HCEC 1CT (cell line): Measurements from ENCODE around the gene IFFO2.

ENCODE experiments used
- DNase-seq: peaks from one replicate; pipeline ENCODE4 v3.0.0-alpha.2; 2017

The IFFO2 gene

DNA sequence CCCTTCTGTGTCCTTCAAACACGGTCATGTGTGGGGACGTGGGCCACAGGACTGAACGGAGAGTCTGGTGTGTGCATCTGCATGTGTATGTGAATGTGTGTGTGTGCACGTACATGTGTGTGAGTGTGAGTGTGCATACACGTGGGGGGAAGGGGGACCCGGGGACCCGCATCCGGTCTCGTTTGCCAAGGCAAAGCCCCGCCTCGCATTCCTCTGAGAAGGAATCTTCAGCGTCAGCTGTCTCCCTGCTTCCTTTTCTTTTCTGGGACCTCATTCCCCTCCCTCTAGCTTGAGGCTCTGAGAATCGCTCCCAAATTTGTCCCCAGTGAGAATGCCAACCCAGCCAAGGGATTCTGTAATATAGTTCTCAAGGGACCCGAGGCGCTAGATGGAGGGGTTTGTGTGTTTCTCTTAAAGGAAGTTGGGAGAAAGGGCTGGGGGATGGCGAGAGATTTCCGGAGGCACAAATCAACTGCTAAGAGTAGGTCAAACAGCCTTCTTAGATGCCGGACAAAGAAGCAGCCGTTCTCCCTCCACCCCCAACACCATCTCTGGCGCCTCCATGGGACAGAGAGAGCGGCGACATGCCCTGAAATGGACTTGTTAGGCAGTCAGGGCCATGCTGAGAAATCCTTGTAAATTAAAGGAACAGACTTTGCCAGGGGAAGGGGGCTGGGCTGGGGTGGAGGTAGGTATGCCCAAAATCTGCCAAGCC, 6.6 kb downstream of the IFFO2 start:
- peak; percentile 51 for DNase-seq

DNA sequence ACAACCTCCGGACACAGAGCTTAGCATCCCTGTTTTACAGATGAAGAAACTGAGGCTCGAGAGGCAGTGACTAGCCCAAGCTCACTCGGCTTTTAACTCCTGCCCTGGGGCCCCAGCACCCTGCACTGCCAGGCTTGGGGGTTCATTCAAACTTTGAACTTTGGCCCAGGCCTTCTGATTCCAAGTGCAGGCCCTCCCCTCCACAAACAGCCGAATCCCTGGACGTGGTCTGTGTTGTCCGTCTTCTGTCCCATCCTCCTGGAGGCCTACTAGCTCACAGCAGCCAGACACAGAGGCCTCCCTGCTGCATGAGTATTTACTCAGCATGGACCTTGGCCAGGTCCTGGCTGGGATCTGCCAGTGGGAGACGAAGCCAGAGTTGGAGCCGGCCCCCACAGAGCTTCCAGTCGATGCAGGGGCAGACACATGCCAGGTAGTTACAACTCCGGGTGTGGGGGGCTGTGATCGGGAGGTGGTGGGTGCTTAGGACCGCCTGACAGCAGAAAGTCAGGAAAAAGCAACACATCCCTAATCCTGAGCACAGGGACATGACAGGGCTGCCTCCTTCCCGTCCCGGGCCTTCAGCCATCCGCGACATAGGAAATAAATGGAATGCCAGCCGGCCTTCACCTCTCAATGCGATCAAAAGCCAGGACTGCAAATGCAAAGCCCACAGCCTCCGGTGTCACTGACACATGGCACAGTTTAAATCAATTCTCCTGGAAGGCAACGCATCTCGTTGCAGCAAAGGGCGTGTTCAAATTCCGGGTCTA, 7.4 kb downstream of the IFFO2 start:
- DNase-seq, result peak; percentile 65

DNA sequence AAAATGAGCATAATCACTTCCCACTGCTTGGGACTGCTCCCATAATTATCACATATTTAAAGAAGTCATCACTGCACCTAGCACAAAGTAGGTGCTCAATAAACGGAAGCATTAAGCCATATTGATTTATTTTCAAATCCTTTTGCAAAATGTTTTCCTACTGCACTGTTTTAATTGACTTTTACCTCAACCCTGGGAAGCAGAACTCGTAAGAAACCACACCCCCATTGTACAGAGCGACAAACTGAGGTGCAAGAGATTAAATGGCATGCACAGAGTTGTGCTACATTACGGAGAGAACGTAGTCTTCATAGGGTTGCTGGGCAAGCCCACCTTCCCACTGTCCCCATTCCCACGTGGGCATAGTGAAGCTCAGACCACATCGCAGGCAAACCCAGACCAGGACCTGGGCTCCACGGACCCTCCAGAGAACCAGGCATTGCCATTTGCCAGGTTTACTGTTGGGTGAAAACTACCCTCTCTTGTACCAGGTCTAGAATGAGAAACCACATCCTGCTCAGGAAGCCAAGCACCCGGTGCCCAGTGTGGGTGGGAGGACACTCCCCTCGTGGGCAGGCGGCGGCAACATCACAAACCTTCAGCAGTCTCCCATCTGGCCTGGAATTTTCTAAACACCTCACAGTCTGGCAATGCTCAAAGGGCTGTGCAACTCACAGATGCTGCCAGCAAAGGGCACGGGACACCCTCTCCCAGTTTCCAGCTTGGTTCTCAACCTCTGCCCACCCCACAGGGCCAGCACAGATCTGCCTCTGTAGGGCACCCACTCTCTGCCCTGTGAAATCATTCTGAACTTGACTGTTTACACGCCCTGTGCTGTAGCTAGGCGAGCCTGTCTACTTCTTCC, 8.2 kb downstream of the IFFO2 start:
- no peak for DNase-seq

DNA sequence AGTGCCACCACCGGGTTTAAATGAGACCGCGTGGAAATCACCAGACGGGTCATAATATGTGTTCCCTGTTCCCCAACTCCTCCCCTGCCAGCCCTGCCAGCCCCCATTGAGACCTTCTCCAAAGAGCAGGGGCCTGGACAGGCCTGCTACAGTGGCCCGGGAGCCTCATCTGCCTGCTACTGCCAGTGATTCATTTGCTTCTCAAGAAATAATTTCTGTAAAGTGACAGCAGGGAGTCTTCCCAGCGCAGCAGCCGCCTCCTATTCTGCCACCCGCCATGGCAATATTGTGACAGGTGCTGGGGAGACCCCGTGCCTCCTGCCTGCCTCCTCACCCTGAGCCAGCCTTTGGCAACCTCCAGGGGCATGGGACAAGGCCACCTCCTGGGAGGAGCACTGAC, 8.9 kb downstream of the IFFO2 start:
- DNase-seq, result no peak

DNA sequence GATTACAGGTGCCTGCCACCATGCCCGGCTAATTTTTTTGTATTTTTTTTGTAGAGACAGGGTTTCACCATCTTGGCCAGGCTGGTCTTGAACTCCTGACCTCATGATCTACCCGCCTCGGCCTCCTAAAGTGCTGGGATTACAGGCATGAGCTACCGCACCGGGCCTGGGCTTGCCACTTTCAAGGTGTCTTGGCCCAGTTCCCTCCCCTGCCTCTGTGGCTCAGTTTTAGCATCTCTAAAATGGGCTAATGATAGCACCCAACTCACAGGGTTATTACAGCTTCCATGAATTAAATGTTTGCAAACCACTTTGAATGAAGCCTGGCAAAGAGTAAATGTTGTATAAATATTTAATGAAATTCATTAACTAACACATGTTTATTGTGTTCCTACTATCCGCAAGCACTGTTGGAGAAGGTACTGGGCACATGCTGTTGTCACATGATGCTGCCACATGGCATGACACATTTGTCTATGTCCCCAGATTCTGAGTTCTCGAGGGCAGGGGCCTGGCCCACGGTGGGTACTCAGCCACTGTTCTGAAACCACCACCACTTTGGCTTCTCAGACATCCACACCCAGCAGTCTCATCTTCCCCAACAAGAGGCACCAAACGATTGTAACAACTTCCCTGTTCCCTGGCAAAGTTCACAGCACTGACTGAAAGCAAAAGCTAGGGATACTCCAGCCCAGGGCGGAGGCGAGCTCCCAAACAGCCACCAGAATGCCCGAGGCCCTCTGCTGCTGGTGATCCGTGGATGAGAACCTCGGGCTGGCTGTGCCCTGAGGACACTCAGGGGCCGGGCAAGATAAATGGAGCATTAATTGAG, 9.7 kb downstream of the IFFO2 start:
- no peak for DNase-seq

DNA sequence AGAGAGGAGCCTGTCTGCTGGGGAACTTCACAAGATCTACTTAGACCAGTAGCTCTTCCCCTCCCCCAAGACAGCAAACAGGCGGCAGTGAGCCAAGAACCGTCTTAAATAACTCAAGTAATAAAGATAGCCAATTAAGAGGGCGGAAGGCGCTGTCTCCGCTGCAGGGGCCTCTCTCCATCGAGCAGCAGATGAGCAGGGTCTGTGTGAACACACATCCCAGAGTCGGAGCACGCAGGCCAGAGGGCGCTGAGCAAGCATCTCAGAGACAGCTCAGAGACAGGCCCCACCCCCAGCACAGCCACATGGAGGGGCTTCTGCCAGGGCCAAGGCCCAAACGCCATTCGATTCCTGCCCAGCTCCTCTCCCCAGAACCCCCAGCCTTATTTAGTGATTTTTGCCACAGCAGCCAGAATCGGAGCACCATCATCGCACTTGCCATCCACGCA, 11.1 kb downstream of the IFFO2 start:
- no peak for DNase-seq

DNA sequence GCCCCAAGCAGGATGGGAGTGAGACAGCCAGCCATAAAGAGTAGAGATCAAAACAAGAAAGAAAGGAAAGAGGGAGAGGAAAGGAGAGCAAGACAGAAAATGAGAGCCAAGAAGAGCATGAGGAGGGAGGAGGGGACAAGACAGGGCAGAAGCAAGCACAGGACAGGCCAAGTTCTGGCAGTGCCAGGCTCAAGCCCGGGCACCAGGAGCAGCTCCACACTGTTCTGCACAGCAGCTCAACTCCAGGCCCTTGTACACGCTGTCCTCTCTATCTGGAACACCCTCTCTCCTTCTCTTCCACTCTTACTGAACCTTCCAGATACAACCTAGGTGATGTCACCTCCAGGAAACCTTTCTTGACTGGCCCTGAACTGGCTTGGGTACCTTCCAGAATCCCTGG, 11.7 kb downstream of the IFFO2 start:
- no peak for DNase-seq

DNA sequence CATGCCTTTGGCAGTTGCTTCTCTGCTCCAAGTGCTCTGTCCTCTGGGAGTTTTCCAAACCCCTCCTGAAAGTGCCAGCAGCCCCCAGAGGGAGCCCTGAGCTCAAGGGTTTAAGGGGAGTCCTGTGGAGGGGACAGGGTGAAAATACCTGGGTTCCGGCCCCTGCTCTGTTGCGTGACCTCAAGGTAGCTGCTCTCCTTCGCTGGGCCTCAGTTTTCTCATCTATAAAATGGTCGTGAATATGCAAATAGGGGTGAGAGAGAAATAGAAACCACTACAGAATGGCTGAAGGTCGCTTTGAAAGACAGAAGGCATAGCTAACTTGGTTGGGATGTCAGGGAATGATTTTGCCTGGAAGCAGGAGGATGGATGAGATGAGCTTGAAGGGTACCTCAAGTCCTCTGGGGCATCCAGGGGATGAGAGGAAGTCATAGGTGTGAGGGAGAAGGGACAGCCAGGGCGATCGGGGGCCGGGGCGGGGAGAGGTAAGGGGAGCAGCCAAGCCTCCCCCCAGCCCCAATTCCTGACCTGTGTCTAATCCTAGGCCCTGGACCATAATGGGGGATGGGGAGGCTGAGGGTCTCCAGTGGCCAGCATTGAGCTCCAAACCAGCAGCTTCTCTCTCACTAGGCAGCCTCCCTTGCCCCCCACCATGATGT, 12.4 kb downstream of the IFFO2 start:
- no peak for DNase-seq

DNA sequence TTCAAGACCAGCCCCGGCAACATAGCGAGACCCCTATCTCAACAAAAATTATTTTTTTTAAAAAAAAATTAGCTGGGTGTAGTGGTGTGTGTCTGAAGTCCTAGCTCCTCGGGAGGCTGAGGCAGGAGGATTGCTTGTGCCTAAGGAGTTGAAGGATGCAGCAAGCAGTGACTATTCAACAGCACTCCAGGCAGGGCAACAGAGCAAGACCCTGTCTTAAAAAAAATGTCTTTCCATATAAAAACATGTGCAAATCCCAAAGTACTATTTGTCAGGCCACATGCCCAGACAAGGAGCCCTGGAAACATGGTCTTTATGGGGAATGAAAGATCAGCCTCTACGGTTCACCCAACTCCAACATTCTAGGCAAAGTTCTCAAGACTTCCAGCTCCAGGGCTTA, 13.3 kb downstream of the IFFO2 start:
- no peak for DNase-seq

DNA sequence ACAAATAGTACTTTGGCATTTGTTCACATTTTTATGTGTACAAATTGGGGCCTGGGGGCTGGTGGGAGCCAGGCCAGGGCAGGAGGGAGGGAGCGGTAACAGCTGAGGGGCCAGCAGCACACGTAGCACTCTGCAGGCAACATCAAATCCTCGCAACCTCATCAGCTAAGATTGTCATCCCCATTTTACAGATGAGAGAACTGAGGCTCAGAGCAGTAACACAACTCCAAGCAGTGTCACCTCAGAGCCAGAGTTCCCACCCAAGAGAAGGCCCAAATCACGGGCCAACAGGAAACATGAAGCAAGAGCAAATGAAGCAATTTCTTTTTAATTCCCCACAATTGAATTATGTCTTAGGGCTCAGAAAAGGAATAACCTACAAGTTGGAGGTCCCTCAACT, 14.1 kb downstream of the IFFO2 start:
- no peak for DNase-seq

DNA sequence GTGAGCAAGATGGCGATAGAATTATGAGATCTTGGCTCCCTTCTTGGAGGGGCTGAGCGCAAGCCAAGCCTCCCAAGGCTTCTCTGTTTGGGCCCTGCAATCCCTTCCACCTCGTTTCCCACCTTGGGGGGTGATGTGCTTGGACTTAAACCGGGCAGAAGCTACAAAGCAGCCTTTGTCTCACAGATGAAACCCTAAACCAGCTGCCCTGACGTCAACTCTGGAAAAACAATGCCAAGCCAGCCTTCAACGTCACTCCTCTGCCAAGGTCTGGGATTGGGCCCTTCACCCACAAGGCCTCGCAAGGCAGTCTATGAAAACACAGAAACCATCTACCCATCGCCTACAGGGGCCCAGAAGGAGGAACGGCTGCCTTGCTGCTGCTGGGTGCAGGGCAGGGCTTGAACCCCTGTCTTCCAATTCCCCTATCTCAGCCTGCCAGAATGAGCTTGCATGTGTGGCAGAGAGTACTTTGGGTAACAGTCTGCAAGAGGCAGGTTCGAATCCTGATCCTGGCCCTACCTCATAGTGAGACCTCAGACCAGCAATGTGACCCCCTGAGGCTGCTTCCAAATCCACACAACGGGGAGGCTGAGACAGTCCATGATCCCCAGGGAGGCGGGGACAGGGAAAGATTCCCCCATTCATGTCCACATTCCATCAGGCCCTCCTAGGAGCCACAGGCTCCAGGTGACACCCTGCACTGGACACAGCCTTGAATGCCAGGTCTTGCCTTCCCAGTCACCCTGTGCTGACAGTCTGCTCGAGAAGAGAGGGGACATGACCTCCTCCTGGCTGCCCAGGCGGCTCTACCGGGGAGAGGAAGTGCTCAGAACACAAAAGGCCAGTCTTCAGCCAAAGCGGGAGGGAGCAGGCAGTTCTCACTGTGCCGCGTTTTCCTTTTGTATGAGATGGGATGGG, 15.0 kb downstream of the IFFO2 start:
- DNase-seq, result no peak

DNA sequence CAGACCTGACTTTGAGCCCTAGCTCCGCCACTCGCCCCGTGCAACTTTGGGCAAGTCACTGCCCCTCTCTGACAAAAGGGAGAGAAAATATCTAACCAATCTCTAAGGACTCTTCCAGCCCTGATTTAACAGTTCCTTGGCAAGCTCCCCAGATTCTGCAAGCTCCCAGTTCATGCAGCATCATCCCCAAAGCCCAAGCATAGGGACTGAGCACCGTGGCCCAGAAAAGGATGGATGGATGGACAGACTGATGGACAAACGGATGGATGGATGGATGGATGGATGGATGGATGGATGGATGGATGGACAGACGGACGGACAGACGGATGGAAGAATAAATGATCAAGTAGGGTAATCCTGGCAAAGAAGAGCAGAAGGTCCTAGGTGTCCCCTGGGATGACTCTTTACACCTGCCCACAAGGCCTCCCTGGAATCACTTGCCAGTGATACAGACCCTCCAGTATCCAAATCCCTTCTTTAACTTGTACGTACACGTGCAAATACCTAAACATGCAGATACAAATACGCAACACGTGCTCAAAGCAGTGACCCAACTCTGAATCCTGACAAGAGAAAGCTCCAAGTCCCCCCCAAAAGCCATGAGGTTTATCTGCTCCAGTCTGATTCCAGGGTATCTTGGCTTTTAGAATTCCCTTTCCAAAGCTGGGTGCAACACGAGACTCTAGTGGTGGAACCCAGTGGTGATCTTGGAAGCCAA, 16.0 kb downstream of the IFFO2 start:
- no peak for DNase-seq

DNA sequence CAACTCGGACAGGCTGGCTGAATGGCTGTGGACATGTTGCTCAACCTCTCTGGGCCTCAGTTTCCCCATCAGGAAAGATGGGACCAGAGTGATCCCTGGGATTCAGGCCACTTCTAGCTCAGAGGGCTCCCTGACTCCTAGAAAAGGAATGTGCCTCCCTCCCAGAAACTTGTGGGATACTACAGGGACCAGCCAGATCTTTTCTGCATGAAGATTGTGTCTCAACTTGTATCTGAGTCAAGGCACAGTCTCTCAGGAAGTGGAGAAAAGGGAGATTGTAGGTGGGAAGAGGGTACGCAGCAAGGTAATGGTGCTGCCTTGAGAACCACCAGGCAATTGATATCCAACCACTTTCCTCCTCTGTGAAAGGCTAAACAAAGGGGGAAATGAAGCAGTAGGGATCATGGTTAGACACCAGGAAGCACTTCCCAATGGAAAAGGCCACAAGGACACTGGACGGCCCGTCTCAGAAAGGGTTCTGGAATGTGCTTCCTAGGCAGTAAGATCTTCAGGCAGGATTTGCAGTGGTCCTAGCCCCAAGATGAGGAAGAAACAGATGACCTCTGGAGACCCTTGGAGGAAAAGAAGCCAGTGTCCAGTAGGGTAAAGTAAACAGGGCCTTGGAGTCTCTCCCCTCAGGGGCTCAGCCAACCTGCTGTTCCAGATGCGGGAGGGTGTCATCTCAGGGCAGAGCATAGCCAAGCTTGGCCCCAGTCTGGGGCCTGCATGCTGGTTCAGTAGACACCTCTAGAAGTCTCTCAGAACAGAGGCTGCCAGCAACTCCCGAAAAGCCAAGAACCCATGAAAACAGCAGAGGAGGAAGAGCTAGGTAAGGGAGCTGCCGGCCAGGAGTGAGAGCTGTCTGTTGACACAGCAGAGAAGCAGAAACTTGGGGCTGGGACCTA, 16.8 kb downstream of the IFFO2 start:
- DNase-seq, result no peak

DNA sequence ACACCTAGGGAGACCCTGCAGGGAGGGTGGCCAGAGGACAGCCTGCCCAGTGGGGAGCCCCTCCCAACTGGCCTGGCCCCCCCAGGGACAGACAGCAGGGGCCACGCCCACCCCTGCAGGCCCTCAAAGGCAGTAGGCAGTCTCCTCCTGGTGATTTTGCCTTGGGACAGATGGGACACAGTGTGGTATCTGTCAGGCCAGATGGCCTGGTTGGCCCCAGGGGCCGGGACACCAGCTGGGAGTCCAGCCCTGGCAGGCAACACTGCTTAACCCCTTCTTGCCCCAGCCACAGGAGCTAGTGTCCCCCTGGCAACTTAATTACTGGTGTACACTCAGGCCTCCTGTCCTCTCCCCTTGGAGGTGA, 17.8 kb downstream of the IFFO2 start:
- DNase-seq, result no peak

DNA sequence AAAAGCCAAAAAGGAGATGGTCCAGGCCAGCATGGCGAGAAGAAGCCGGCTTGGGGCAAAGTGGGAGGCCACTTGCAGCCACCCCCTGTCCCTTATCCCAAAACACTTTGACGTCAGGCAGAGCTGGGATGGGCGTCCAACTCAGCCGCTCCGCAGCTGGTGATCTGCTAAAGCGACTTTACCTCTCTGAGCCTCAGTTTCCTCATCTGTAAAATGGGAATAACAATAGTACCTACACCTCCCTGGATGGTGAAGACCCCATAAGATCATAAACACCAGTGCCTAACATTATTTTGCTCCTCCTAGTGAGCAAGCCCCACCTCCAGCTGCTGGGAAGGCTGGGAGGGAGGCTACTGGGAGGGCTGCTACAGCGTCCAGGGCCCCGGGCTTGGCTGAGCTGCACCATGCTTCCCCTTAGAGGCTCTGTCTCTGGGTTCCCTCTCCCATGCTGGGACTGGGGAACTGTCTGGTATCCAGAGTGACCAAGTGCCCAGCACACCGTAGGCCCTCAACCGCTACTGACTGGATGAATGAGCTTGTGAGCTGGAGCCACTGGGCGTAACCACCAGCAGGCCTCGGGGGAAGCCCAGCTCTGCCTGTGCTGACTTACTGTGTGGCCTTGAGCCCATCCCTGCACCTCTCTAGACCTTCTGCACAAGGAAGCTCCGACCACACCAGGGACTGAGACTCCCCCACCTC, 18.3 kb downstream of the IFFO2 start:
- DNase-seq, result no peak

DNA sequence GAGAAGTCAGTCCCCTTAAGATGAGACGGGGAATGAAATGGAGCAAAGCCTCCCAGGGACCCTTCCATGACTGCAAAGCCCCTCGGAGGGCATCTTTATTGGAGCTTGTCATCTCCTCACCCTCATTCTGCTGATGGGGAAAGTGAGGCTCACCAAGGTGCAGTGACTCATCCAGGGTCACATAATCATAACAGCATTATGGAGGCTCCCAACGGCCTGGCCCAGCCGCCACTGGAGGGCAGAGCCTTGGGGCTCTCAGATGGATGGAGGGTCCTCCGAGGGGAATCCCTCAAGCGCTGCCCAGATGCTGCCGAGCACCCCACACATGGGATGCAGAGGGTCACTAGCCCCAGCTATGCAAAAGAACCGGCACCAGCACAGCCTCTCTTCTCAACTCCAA, 18.9 kb downstream of the IFFO2 start:
- no peak for DNase-seq

DNA sequence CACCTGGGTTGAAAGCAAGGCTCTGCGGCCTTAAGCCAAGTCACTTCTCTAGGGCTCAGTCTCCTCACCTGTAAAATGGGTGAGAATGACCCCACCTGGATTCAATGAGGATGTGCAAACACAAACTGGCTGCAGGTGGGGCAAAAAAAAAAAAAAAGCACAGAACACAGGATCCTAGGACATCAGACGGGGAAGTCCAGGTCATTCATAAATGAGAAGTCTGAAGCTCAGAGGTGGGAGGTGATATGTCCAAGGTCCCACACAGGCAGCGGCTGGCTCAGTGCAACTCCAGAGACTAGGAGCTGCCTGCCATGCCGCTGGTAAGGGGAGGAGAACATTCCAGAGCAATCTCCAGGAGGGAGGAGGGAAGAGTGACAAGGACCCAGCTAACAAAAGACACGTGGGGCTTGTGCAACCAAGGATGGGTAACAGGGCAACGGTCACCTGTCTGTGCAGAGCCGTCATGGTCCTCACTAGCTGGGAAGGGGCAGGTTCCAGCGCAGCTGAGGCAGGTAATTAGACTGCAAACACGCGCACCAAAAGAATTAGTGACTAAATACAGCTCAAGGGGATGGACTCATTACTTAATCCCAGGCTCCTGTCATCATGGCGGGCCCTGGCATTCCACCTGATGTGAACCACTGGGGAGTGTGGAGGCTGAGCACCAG, 19.5 kb downstream of the IFFO2 start:
- DNase-seq, result no peak

DNA sequence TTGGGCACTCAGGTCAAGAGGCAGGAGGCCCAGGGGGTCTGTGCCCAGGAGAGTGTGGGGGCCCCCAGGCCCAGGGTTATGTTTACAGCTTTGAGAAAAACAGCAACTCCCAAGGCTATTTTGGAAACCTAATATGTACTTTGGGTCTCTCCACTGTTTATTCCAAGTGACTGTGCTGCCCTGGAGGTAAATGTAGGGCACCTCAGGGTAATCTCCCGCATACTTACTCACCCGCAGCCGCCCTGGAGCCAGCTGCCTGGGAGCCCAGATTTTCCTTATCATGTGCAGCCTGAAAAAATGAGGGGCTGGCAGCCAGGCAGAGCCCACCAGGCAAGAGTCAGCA, 20.0 kb downstream of the IFFO2 start:
- DNase-seq, result no peak
